ENCODE data around the gene NFIX. TPM values are rescaled to one million over a fixed set of nuclear protein-coding genes. Genes with fewer than 3 reads are reported as not detected.

Gene NFIX
- total and polyA plus RNA-seq, 2 of the 13 experiments (the other 11 are each of a cell fraction or from before 2014, with no cell fraction given), result 3.4 to 5.4 TPM

DNA sequence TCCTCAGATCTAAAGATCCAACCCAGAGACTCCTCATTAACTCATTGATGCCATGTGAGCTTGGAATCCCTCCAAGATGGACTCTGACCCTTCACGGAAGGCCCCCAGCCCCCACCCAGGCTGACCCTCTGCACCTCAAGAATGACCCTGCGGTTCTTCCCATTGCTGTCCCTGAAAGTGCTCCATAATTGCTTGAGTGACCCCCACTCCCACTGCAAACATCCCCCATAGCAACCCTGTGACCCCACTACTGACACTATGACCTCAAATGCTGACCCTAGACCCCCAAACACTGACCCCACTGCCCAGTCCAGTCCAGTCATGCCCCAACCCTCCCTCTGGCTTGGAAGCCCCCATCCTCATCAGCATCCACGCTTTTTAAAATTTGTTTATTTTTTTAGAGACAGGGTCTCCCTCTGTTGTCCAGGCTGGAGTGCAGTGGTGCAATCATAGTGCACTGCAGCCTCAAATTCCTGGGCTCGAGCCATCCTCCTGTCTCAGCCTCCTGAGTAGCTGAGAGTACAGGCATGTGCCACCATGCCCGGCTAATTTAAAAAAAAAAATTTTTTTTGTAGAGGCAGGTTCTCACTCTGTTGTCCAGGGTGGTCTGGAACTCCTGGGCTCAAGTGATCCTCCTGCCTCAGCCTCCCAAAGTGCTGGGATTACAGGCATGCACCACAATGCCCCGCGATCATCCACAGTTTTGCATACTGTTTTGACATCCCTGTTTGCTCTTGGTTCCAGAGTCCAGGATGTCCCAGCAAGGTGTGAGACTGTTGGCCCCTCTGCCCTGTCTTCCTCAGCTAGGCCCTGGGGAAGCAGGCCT, 106.5 kb downstream of the NFIX start (continued):
- TF ChIP-seq ZNF776 (CRISPR knock-in tag; IDR thresholded peaks at IDR 0.05), result no peak
- TF ChIP-seq ARID2 (CRISPR knock-in tag; IDR thresholded peaks at IDR 0.05; ENCODE audit: borderline replicate concordance), result 0 out of 2 replicates have a peak, but pooled peaks have one; percentile 17
- TF ChIP-seq FOXA1 (IDR thresholded peaks at IDR 0.05), result no peak
- peak; percentile 55 for TF ChIP-seq FOXA1 (CRISPR knock-in tag; IDR thresholded peaks at IDR 0.05)
- peak; percentile 81 for TF ChIP-seq HDAC1 (CRISPR knock-in tag; IDR thresholded peaks at IDR 0.05)
- TF ChIP-seq, protein P1, sequence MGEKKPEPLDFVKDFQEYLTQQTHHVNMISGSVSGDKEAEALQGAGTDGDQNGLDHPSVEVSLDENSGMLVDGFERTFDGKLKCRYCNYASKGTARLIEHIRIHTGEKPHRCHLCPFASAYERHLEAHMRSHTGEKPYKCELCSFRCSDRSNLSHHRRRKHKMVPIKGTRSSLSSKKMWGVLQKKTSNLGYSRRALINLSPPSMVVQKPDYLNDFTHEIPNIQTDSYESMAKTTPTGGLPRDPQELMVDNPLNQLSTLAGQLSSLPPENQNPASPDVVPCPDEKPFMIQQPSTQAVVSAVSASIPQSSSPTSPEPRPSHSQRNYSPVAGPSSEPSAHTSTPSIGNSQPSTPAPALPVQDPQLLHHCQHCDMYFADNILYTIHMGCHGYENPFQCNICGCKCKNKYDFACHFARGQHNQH (CRISPR knock-in tag; IDR thresholded peaks at IDR 0.05), result peak; percentile 9
- TF ChIP-seq SRSF1 (optimal IDR thresholded peaks at IDR 0.05; ENCODE audit: low read depth, low read length), result no peak
- TF ChIP-seq HNF4A (CRISPR knock-in tag; IDR thresholded peaks at IDR 0.05), result peak; percentile 89
- TF ChIP-seq HDAC2 (CRISPR knock-in tag; IDR thresholded peaks at IDR 0.05), result peak; percentile 22; the same call in 1 of the 2 replicates
- TF ChIP-seq SNAPC4 (CRISPR knock-in tag; IDR thresholded peaks at IDR 0.05), result peak; percentile 99
- TF ChIP-seq, protein P2, sequence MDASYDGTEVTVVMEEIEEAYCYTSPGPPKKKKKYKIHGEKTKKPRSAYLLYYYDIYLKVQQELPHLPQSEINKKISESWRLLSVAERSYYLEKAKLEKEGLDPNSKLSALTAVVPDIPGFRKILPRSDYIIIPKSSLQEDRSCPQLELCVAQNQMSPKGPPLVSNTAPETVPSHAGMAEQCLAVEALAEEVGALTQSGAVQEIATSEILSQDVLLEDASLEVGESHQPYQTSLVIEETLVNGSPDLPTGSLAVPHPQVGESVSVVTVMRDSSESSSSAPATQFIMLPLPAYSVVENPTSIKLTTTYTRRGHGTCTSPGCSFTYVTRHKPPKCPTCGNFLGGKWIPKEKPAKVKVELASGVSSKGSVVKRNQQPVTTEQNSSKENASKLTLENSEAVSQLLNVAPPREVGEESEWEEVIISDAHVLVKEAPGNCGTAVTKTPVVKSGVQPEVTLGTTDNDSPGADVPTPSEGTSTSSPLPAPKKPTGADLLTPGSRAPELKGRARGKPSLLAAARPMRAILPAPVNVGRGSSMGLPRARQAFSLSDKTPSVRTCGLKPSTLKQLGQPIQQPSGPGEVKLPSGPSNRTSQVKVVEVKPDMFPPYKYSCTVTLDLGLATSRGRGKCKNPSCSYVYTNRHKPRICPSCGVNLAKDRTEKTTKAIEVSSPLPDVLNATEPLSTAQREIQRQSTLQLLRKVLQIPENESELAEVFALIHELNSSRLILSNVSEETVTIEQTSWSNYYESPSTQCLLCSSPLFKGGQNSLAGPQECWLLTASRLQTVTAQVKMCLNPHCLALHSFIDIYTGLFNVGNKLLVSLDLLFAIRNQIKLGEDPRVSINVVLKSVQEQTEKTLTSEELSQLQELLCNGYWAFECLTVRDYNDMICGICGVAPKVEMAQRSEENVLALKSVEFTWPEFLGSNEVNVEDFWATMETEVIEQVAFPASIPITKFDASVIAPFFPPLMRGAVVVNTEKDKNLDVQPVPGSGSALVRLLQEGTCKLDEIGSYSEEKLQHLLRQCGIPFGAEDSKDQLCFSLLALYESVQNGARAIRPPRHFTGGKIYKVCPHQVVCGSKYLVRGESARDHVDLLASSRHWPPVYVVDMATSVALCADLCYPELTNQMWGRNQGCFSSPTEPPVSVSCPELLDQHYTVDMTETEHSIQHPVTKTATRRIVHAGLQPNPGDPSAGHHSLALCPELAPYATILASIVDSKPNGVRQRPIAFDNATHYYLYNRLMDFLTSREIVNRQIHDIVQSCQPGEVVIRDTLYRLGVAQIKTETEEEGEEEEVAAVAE (CRISPR knock-in tag; IDR thresholded peaks at IDR 0.05; ENCODE audit: borderline replicate concordance), result peak; percentile 66; the same call in 1 of the 2 replicates
- no peak for TF ChIP-seq ZFP37 (CRISPR knock-in tag; IDR thresholded peaks at IDR 0.05; ENCODE audit: borderline replicate concordance)
- TF ChIP-seq, protein P3, sequence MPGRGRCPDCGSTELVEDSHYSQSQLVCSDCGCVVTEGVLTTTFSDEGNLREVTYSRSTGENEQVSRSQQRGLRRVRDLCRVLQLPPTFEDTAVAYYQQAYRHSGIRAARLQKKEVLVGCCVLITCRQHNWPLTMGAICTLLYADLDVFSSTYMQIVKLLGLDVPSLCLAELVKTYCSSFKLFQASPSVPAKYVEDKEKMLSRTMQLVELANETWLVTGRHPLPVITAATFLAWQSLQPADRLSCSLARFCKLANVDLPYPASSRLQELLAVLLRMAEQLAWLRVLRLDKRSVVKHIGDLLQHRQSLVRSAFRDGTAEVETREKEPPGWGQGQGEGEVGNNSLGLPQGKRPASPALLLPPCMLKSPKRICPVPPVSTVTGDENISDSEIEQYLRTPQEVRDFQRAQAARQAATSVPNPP (CRISPR knock-in tag; IDR thresholded peaks at IDR 0.05), result 0 out of 2 replicates have a peak, but pooled peaks have one; percentile 12
- 0 out of 2 replicates have a peak, but pooled peaks have one; percentile 50 for TF ChIP-seq ZNF121 (CRISPR knock-in tag; IDR thresholded peaks at IDR 0.05)
- no peak for TF ChIP-seq JUNB (CRISPR knock-in tag; IDR thresholded peaks at IDR 0.05; ENCODE audit: borderline replicate concordance)
- TF ChIP-seq ETV6 (CRISPR knock-in tag; conservative IDR thresholded peaks at IDR 0.05), result 0 out of 2 replicates have a peak, but pooled peaks have one; percentile 30
- TF ChIP-seq ZFX (CRISPR knock-in tag; IDR thresholded peaks at IDR 0.05; ENCODE audit: low read depth), result peak; percentile 89
